Spleen (tissue), 7 donors: ENCODE results near the gene DIRAS3.

Source experiments
- POLR2A ChIP-seq, 3 donors: fragments of 450-650 bp; IDR thresholded peaks; one replicate each; pipeline ENCODE4 v1.5.1; 2017; ENCODE audit warnings: antibody characterized with exemption in 3 of 3, mild to moderate bottlenecking in 1 of 3
- POLR2AphosphoS5 ChIP-seq, 3 donors: sonication (generic); formaldehyde crosslinking; IDR thresholded peaks; one replicate each; pipeline ENCODE4 v1.5.1; 2017; ENCODE audit warnings: antibody characterized with exemption in 3 of 3
- TF ChIP-seq, protein P1 (sequence below), 11 experiments: fragments of 200-600 bp in 7 of 11; fragments of 450-650 bp in 4 of 11; sonication (generic) in 4 of 11; IDR thresholded peaks in 8 of 11; conservative IDR thresholded peaks in 3 of 11; 1 replicate in 7 of 11; 2 replicates in 4 of 11; pipeline versions ENCODE4 v1.4.0 to v1.8.0; 2016 to 2021; ENCODE audit warnings: antibody characterized with exemption in 11 of 11, inconsistent platforms in 4 of 11, mild to moderate bottlenecking in 1 of 11
- donor health status: DM: no; HTN: no; CAD: no; lungs with moderate emphysema.
- donor health status: DM: no; HTN: no; CAD: no.
- donor health status: DM: no; HTN: no; CAD: no.

DNA sequence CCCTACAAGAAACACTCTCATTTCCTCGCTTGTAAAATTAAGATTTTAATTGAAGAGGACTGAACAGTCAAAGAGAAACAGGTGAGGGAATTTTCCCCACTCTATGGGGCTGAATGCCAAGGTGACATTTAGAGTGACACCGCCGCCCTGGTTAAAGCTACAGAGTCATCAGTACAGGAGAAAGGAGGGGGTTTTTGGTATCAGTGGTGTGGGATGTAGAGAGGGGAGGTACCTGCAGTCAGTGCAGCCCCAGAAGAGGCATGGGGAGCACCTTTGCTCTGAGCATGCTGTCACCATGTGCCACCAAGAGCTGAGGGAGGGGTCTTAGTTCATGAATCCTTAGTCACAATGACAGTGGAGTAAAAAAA lies 2.8 kb downstream of the DIRAS3 start:
- TF ChIP-seq, protein P1, sequence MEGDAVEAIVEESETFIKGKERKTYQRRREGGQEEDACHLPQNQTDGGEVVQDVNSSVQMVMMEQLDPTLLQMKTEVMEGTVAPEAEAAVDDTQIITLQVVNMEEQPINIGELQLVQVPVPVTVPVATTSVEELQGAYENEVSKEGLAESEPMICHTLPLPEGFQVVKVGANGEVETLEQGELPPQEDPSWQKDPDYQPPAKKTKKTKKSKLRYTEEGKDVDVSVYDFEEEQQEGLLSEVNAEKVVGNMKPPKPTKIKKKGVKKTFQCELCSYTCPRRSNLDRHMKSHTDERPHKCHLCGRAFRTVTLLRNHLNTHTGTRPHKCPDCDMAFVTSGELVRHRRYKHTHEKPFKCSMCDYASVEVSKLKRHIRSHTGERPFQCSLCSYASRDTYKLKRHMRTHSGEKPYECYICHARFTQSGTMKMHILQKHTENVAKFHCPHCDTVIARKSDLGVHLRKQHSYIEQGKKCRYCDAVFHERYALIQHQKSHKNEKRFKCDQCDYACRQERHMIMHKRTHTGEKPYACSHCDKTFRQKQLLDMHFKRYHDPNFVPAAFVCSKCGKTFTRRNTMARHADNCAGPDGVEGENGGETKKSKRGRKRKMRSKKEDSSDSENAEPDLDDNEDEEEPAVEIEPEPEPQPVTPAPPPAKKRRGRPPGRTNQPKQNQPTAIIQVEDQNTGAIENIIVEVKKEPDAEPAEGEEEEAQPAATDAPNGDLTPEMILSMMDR (IDR thresholded peaks at IDR 0.05 in 8 of 11, conservative IDR thresholded peaks at IDR 0.05 in 3 of 11): no peak
- TF ChIP-seq POLR2A (IDR thresholded peaks at IDR 0.05) (no peak), POLR2AphosphoS5 (IDR thresholded peaks at IDR 0.05) (no peak)
